Measurements from ENCODE around the gene P2RY12.

P2RY12 gene

DNA sequence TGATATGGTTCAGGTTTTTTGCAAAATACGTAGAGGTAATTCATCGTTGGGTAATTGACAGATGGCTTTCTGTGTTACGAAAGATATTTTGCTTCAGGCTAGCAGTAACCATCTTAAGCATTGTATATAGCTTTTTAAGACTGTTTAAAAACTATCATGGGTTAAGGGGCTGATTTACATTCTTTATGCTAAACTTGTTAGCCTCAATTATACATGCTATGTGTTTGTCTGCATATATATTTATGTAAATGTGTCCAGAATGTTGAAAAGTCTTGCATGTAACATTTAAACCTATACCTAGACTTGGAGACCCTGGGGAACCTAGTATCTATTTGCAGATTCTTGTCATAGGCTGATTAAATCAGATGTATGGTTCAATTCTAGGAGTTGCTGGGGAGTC is 95.1 kb downstream of the P2RY12 start:
- DNase-seq (ENCODE audit: low read depth): no peak
- no peak overlapping the region for H3K4me3 ChIP-seq (ENCODE audit: low read depth, low read length)
- TF ChIP-seq CTCF (IDR thresholded peaks at IDR 0.05; ENCODE audit: control insufficient read depth, extremely low read depth, insufficient read depth): no peak
